SJCRH30 (cell line): ENCODE measurements around the gene PTPRQ. TPM values are rescaled to one million over a fixed set of nuclear protein-coding genes. Genes with fewer than 3 reads are reported as not detected.

ENCODE experiments used
- DNase-seq, 2 experiments: peaks; one replicate each; pipeline ENCODE4 v3.0.0-alpha.2; 2015 to 2020
- H3K27ac ChIP-seq: fragments of 250-450 bp; sonication (Bioruptor Pico); 2 replicates; pipeline ENCODE4 v1.5.1; 2020; ENCODE audit warnings: mild to moderate bottlenecking, moderate library complexity
- H3K27me3 ChIP-seq: fragments of 250-450 bp; sonication (Bioruptor Pico); 2 replicates; pipeline ENCODE4 v1.5.1; 2020; ENCODE audit warnings: mild to moderate bottlenecking, moderate library complexity
- H3K36me3 ChIP-seq: fragments of 250-450 bp; sonication (Bioruptor Pico); 2 replicates; pipeline ENCODE4 v1.5.1; 2020; ENCODE audit warnings: mild to moderate bottlenecking, moderate library complexity
- H3K4me1 ChIP-seq: fragments of 250-450 bp; sonication (Bioruptor Pico); 2 replicates; pipeline ENCODE4 v1.5.1; 2020; ENCODE audit warnings: mild to moderate bottlenecking, moderate library complexity
- H3K4me3 ChIP-seq: fragments of 250-450 bp; sonication (Bioruptor Pico); 2 replicates; pipeline ENCODE4 v1.5.1; 2020; ENCODE audit warnings: mild to moderate bottlenecking, moderate library complexity
- H3K9me3 ChIP-seq: fragments of 250-450 bp; sonication (Bioruptor Pico); replicated peaks from 2 replicates; pipeline ENCODE4 v1.5.1; 2020; ENCODE audit warnings: mild to moderate bottlenecking, moderate library complexity
- total RNA-seq: library from RNA; depleted of rRNA; stranded (reverse); fragments of >200 nt; shearing (Covaris generic); gene quantifications from 2 replicates; pipeline ENCODE4 v1.2.3, GENCODE V29; 2014

Gene PTPRQ
- total RNA-seq, 1 experiment from 2014 or later = 7.4 TPM

GRCh38 chr12:80556566-80556965, 112.5 kb downstream of the PTPRQ start:
- Histone ChIP-seq H3K9me3 (no peaks in the 10 kb centered on the region; the same call in 1 of the 2 replicates), H3K36me3 (0 out of 2 replicates have a peak, but pooled peaks cover 2% of the 10 kb centered on the region), H3K27me3 (no peaks in the 10 kb centered on the region), H3K4me1 (peaks cover 29% of the 10 kb centered on the region), H3K27ac (no peak overlapping the region), H3K4me3 (no peak overlapping the region)
- DNase-seq = no peak

- DNase-seq = no peak
- Histone ChIP-seq H3K27me3 (no peaks in the 10 kb centered on the region), H3K4me1 (peaks cover 9% of the 10 kb centered on the region)
Observed at GRCh38 chr12:80559766-80560165, 115.7 kb downstream of the PTPRQ start.

GRCh38 chr12:80565271-80565670, 121.2 kb downstream of the PTPRQ start:
- Histone ChIP-seq H3K4me1 (peaks cover 26% of the 10 kb centered on the region), H3K27ac (peak overlapping the region; percentile 65), H3K27me3 (no peaks in the 10 kb centered on the region), H3K36me3 (no peaks in the 10 kb centered on the region; the same call in 1 of the 2 replicates), H3K4me3 (no peak overlapping the region), H3K9me3 (peaks cover 5% of the 10 kb centered on the region; the same call in 1 of the 2 replicates)
- peak; percentile 66 to 87 for DNase-seq

More at GRCh38 chr12:80559766-80560165, 115.7 kb downstream of the PTPRQ start:
- Histone ChIP-seq H3K27ac (no peak overlapping the region), H3K36me3 (peaks cover 2% of the 10 kb centered on the region; the same call in 1 of the 2 replicates), H3K4me3 (no peak overlapping the region), H3K9me3 (no peaks in the 10 kb centered on the region; the same call in 1 of the 2 replicates)

GRCh38 chr12:80567401-80567800, 123.4 kb downstream of the PTPRQ start:
- DNase-seq = peak in 1 of 2 experiments; percentile 27
- Histone ChIP-seq H3K27ac (no peak overlapping the region; the same call in 1 of the 2 replicates), H3K4me1 (peaks cover 26% of the 10 kb centered on the region), H3K9me3 (peaks cover 5% of the 10 kb centered on the region; the same call in 1 of the 2 replicates), H3K27me3 (no peaks in the 10 kb centered on the region), H3K36me3 (peaks cover 1% of the 10 kb centered on the region; the same call in 1 of the 2 replicates), H3K4me3 (no peak overlapping the region)

GRCh38 chr12:80576641-80577418, 132.8 kb downstream of the PTPRQ start:
- DNase-seq = no peak
- Histone ChIP-seq H3K9me3 (peaks cover 7% of the 10 kb centered on the region; the same call in 1 of the 2 replicates), H3K27me3 (no peaks in the 10 kb centered on the region), H3K4me3 (no peak overlapping the region), H3K36me3 (peaks cover 17% of the 10 kb centered on the region), H3K4me1 (peaks cover 26% of the 10 kb centered on the region), H3K27ac (no peak overlapping the region)

GRCh38 chr12:80580254-80580653, 136.2 kb downstream of the PTPRQ start:
- peaks cover 11% of the 10 kb centered on the region; the same call in 1 of the 2 replicates for H3K9me3 ChIP-seq
- peak overlapping the region; percentile 49 for H3K4me3 ChIP-seq
- peak overlapping the region; percentile 94 for H3K27ac ChIP-seq
- H3K36me3 ChIP-seq = peaks cover 13% of the 10 kb centered on the region
- no peaks in the 10 kb centered on the region for H3K27me3 ChIP-seq
- peaks cover 26% of the 10 kb centered on the region for H3K4me1 ChIP-seq
- DNase-seq = peak in 1 of 2 experiments; percentile 87

- Histone ChIP-seq H3K4me3 (no peak overlapping the region), H3K27ac (no peak overlapping the region; the same call in 1 of the 2 replicates), H3K9me3 (peaks cover 11% of the 10 kb centered on the region; the same call in 1 of the 2 replicates), H3K4me1 (peaks cover 26% of the 10 kb centered on the region), H3K36me3 (peaks cover 13% of the 10 kb centered on the region), H3K27me3 (no peaks in the 10 kb centered on the region)
- DNase-seq = no peak
Observed at GRCh38 chr12:80581783-80582182, 137.7 kb downstream of the PTPRQ start.

GRCh38 chr12:80582431-80582830, 138.4 kb downstream of the PTPRQ start:
- Histone ChIP-seq H3K4me1 (peaks cover 26% of the 10 kb centered on the region), H3K4me3 (no peak overlapping the region), H3K27me3 (no peaks in the 10 kb centered on the region), H3K9me3 (peaks cover 11% of the 10 kb centered on the region; the same call in 1 of the 2 replicates), H3K36me3 (peaks cover 13% of the 10 kb centered on the region), H3K27ac (no peak overlapping the region)
- no peak for DNase-seq

- Histone ChIP-seq H3K27ac (no peak overlapping the region), H3K4me3 (no peak overlapping the region), H3K27me3 (no peaks in the 10 kb centered on the region), H3K36me3 (no peaks in the 10 kb centered on the region), H3K9me3 (no peaks in the 10 kb centered on the region; the same call in none of the 2 replicates), H3K4me1 (peaks cover 22% of the 10 kb centered on the region)
- no peak for DNase-seq
Observed at GRCh38 chr12:80589077-80589476, 145.0 kb downstream of the PTPRQ start.

- Histone ChIP-seq H3K27ac (no peak overlapping the region), H3K4me3 (no peak overlapping the region), H3K9me3 (no peaks in the 10 kb centered on the region; the same call in none of the 2 replicates), H3K4me1 (peaks cover 29% of the 10 kb centered on the region), H3K36me3 (no peaks in the 10 kb centered on the region), H3K27me3 (no peaks in the 10 kb centered on the region)
- DNase-seq = no peak
Observed at GRCh38 chr12:80590085-80590484, 146.1 kb downstream of the PTPRQ start.

- no peaks in the 10 kb centered on the region for H3K36me3 ChIP-seq
- H3K27ac ChIP-seq = peak overlapping the region; percentile 70
- H3K4me1 ChIP-seq = peaks cover 28% of the 10 kb centered on the region
- peaks cover 2% of the 10 kb centered on the region; the same call in 1 of the 2 replicates for H3K9me3 ChIP-seq
- H3K4me3 ChIP-seq = no peak overlapping the region
- H3K27me3 ChIP-seq = no peaks in the 10 kb centered on the region
- peak; percentile 22 to 66 for DNase-seq
Observed at GRCh38 chr12:80593766-80594165, 149.7 kb downstream of the PTPRQ start.

- H3K27me3 ChIP-seq = no peaks in the 10 kb centered on the region
- no peak overlapping the region for H3K27ac ChIP-seq
- H3K9me3 ChIP-seq = peaks cover 2% of the 10 kb centered on the region; the same call in 1 of the 2 replicates
- H3K4me1 ChIP-seq = peaks cover 33% of the 10 kb centered on the region
- DNase-seq = no peak
- H3K4me3 ChIP-seq = no peak overlapping the region
- no peaks in the 10 kb centered on the region for H3K36me3 ChIP-seq
Observed at GRCh38 chr12:80596509-80596908, 152.5 kb downstream of the PTPRQ start.

- Histone ChIP-seq H3K9me3 (peaks cover 2% of the 10 kb centered on the region; the same call in 1 of the 2 replicates), H3K4me1 (peaks cover 24% of the 10 kb centered on the region), H3K36me3 (no peaks in the 10 kb centered on the region), H3K4me3 (no peak overlapping the region), H3K27me3 (no peaks in the 10 kb centered on the region), H3K27ac (no peak overlapping the region; the same call in 1 of the 2 replicates)
- DNase-seq = no peak
Observed at GRCh38 chr12:80598004-80598606, 154.1 kb downstream of the PTPRQ start.

GRCh38 chr12:80602455-80602854, 158.4 kb downstream of the PTPRQ start:
- H3K4me1 ChIP-seq = peaks cover 8% of the 10 kb centered on the region
- H3K9me3 ChIP-seq = no peaks in the 10 kb centered on the region; the same call in 1 of the 2 replicates
- no peaks in the 10 kb centered on the region for H3K27me3 ChIP-seq
- H3K4me3 ChIP-seq = no peak overlapping the region
- H3K27ac ChIP-seq = no peak overlapping the region
- DNase-seq = peak in 1 of 2 experiments; percentile 20
- no peaks in the 10 kb centered on the region for H3K36me3 ChIP-seq
